ENCODE measurements around the gene ULBP2. TPM values are rescaled to one million over a fixed set of nuclear protein-coding genes. Genes with fewer than 3 reads are reported as not detected.
"Not testable (repeated sequence)": the region's sequence is repeated elsewhere in the genome, so short reads cannot be mapped to it uniquely, and the experiment has no call there.

ULBP2 gene
- total RNA-seq, 1 donor from 2014 or later, result not detected

GRCh38 chr6:149905911-149906371 is 35.9 kb upstream of the ULBP2 start:
- Mint-ChIP-seq H3K4me1 (ENCODE audit: unreplicated experiment) (no peaks in the 10 kb centered on the region), H3K27ac (no peak overlapping the region), H3K36me3 (no peaks in the 10 kb centered on the region), H3K4me3 (no peak overlapping the region), H3K9me3 (peaks cover 5% of the 10 kb centered on the region), H3K27me3 (peaks cover 19% of the 10 kb centered on the region)
- no peak for TF ChIP-seq CTCF (conservative IDR thresholded peaks at IDR 0.05)
- DNase-seq (ENCODE audit: extremely low spot score, unreplicated experiment), result no peak

GRCh38 chr6:149906405-149906804 is 35.4 kb upstream of the ULBP2 start:
- Mint-ChIP-seq H3K4me1 (ENCODE audit: unreplicated experiment) (no peaks in the 10 kb centered on the region), H3K27ac (no peak overlapping the region), H3K9me3 (peaks cover 5% of the 10 kb centered on the region), H3K36me3 (no peaks in the 10 kb centered on the region), H3K27me3 (peaks cover 22% of the 10 kb centered on the region), H3K4me3 (no peak overlapping the region)
- DNase-seq (ENCODE audit: extremely low spot score, unreplicated experiment), result no peak
- no peak for TF ChIP-seq CTCF (conservative IDR thresholded peaks at IDR 0.05)

GRCh38 chr6:149907317-149907716 is 34.5 kb upstream of the ULBP2 start:
- no peak overlapping the region for H3K27ac Mint-ChIP-seq
- peaks cover 5% of the 10 kb centered on the region for H3K9me3 Mint-ChIP-seq
- no peaks in the 10 kb centered on the region for H3K4me1 Mint-ChIP-seq (ENCODE audit: unreplicated experiment)
- DNase-seq (ENCODE audit: extremely low spot score, unreplicated experiment), result no peak
- H3K27me3 Mint-ChIP-seq, result peaks cover 18% of the 10 kb centered on the region
- H3K4me3 Mint-ChIP-seq, result no peak overlapping the region
- H3K36me3 Mint-ChIP-seq, result no peaks in the 10 kb centered on the region
- TF ChIP-seq CTCF (conservative IDR thresholded peaks at IDR 0.05), result no peak

- not testable (repeated sequence) for DNase-seq (ENCODE audit: extremely low spot score, unreplicated experiment); H3K27ac Mint-ChIP-seq; H3K4me3 Mint-ChIP-seq; H3K4me1 Mint-ChIP-seq (ENCODE audit: unreplicated experiment); H3K9me3 Mint-ChIP-seq; H3K36me3 Mint-ChIP-seq
- H3K27me3 Mint-ChIP-seq, result peaks cover 25% of the 10 kb centered on the region
Measured at GRCh38 chr6:149908480-149908879, 33.3 kb upstream of the ULBP2 start.

- no peak for TF ChIP-seq CTCF (conservative IDR thresholded peaks at IDR 0.05)
- Mint-ChIP-seq H3K4me3 (no peak overlapping the region), H3K36me3 (no peaks in the 10 kb centered on the region), H3K9me3 (peaks cover 5% of the 10 kb centered on the region), H3K4me1 (ENCODE audit: unreplicated experiment) (no peaks in the 10 kb centered on the region), H3K27ac (no peak overlapping the region), H3K27me3 (peaks cover 39% of the 10 kb centered on the region)
- no peak for DNase-seq (ENCODE audit: extremely low spot score, unreplicated experiment)
Measured at GRCh38 chr6:149909701-149910470, 31.9 kb upstream of the ULBP2 start.

- Mint-ChIP-seq H3K9me3 (peaks cover 5% of the 10 kb centered on the region), H3K36me3 (no peaks in the 10 kb centered on the region), H3K27me3 (peaks cover 39% of the 10 kb centered on the region), H3K4me3 (no peak overlapping the region), H3K4me1 (ENCODE audit: unreplicated experiment) (no peaks in the 10 kb centered on the region), H3K27ac (no peak overlapping the region)
- no peak for TF ChIP-seq CTCF (conservative IDR thresholded peaks at IDR 0.05)
- peak; percentile 44 for DNase-seq (ENCODE audit: extremely low spot score, unreplicated experiment)
Measured at GRCh38 chr6:149910721-149911151, 31.1 kb upstream of the ULBP2 start.

- not testable (repeated sequence) for H3K27ac Mint-ChIP-seq; H3K4me3 Mint-ChIP-seq; H3K4me1 Mint-ChIP-seq (ENCODE audit: unreplicated experiment); DNase-seq (ENCODE audit: extremely low spot score, unreplicated experiment); H3K9me3 Mint-ChIP-seq; H3K36me3 Mint-ChIP-seq
- H3K27me3 Mint-ChIP-seq, result peaks cover 44% of the 10 kb centered on the region
Measured at GRCh38 chr6:149912680-149913079, 29.1 kb upstream of the ULBP2 start.

Data from type B pancreatic cell (in vitro differentiated cells).